Measurements from ENCODE around the gene KCNJ12.

The KCNJ12 gene

DNA sequence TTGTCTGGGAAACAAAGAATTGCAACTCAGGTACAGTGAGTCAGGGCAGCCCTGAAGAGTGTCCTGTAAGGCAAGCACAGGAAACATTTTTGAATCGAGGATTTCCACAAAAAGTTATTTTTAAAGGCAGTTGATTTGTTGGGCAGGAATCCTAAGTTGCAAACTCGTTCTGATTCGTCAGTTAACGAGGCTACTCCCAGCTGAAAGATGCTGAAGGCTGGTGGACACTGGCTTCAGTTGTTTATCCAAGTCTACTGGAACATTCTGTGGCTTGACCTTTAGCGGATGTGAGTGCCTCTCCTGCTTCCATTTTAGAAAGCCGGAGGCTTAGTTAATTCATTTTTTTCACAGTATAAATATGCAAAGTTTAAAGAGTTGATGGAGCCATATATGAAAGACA lies 84.2 kb downstream of the KCNJ12 start:
- no peak for TF ChIP-seq CREB1 (IDR thresholded peaks at IDR 0.05; ENCODE audit: low read depth)

GRCh38 chr17:21462237-21462636 lies 86.1 kb downstream of the KCNJ12 start:
- no peak for TF ChIP-seq NFIC (IDR thresholded peaks at IDR 0.05)
- no peak for TF ChIP-seq EGR1 (IDR thresholded peaks at IDR 0.05)

- TF ChIP-seq YY1 (IDR thresholded peaks at IDR 0.05; ENCODE audit: low read depth), result no peak
- no peak for TF ChIP-seq EP300 (IDR thresholded peaks at IDR 0.05; ENCODE audit: borderline replicate concordance)
- TF ChIP-seq CEBPB (IDR thresholded peaks at IDR 0.05), result no peak
- no peak for TF ChIP-seq NFIC (IDR thresholded peaks at IDR 0.05)
- TF ChIP-seq CREB1 (IDR thresholded peaks at IDR 0.05; ENCODE audit: low read depth), result no peak
Observed at GRCh38 chr17:21463204-21463661, 87.1 kb downstream of the KCNJ12 start.

DNA sequence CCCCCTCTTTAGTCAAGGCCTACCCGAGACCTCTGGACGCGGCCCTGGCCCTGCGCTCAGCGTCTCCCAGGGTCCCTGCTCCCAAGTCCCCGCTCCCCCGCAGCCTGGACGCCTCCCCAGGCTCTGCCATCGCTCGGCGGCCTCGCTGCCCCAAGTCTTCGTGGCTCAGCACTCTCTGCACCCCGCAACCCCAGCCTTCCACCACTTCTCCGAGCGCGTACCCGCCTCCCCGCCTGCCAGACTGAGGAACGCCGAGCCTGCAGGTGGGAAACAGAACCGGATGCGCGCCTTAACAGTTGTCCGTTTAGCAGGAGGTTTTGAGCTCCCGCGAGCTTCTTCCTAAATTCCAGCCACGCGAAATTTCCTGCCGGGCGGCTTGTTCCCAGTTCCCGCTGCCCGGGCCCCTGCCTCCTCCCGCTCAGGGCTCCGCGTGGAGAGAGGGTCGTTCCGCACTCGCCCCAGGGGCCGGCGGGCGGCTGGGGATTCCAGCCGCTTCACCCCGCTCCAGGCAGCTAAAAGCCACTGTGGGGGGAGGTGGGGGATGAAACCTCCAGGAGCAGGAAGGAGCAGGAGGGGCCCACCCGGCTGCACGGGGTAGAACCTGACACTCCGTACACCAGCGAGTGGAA lies 87.7 kb downstream of the KCNJ12 start:
- TF ChIP-seq TEAD4 (IDR thresholded peaks at IDR 0.05) (no peak), NFIC (IDR thresholded peaks at IDR 0.05) (no peak), TAF1 (IDR thresholded peaks at IDR 0.05; ENCODE audit: low read depth) (no peak), FOXM1 (IDR thresholded peaks at IDR 0.05; ENCODE audit: borderline replicate concordance, low read depth) (no peak), TCF12 (IDR thresholded peaks at IDR 0.05; ENCODE audit: low read depth) (no peak), EGR1 (IDR thresholded peaks at IDR 0.05) (no peak), CEBPB (IDR thresholded peaks at IDR 0.05) (no peak), RAD21 (IDR thresholded peaks at IDR 0.05; ENCODE audit: low read depth) (no peak), EP300 (IDR thresholded peaks at IDR 0.05; ENCODE audit: borderline replicate concordance) (no peak), ZBTB7A (IDR thresholded peaks at IDR 0.05; ENCODE audit: low read depth) (no peak), CREB1 (IDR thresholded peaks at IDR 0.05; ENCODE audit: low read depth) (no peak), YY1 (IDR thresholded peaks at IDR 0.05; ENCODE audit: low read depth) (no peak)
- TF ChIP-seq, protein P1, sequence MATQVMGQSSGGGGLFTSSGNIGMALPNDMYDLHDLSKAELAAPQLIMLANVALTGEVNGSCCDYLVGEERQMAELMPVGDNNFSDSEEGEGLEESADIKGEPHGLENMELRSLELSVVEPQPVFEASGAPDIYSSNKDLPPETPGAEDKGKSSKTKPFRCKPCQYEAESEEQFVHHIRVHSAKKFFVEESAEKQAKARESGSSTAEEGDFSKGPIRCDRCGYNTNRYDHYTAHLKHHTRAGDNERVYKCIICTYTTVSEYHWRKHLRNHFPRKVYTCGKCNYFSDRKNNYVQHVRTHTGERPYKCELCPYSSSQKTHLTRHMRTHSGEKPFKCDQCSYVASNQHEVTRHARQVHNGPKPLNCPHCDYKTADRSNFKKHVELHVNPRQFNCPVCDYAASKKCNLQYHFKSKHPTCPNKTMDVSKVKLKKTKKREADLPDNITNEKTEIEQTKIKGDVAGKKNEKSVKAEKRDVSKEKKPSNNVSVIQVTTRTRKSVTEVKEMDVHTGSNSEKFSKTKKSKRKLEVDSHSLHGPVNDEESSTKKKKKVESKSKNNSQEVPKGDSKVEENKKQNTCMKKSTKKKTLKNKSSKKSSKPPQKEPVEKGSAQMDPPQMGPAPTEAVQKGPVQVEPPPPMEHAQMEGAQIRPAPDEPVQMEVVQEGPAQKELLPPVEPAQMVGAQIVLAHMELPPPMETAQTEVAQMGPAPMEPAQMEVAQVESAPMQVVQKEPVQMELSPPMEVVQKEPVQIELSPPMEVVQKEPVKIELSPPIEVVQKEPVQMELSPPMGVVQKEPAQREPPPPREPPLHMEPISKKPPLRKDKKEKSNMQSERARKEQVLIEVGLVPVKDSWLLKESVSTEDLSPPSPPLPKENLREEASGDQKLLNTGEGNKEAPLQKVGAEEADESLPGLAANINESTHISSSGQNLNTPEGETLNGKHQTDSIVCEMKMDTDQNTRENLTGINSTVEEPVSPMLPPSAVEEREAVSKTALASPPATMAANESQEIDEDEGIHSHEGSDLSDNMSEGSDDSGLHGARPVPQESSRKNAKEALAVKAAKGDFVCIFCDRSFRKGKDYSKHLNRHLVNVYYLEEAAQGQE (IDR thresholded peaks at IDR 0.05; ENCODE audit: low read depth), result no peak
- TF ChIP-seq, protein P2, sequence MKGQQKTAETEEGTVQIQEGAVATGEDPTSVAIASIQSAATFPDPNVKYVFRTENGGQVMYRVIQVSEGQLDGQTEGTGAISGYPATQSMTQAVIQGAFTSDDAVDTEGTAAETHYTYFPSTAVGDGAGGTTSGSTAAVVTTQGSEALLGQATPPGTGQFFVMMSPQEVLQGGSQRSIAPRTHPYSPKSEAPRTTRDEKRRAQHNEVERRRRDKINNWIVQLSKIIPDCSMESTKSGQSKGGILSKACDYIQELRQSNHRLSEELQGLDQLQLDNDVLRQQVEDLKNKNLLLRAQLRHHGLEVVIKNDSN (IDR thresholded peaks at IDR 0.05), result no peak
- TF ChIP-seq, protein P3, sequence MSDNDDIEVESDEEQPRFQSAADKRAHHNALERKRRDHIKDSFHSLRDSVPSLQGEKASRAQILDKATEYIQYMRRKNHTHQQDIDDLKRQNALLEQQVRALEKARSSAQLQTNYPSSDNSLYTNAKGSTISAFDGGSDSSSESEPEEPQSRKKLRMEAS (IDR thresholded peaks at IDR 0.05), result no peak

- TF ChIP-seq EP300 (IDR thresholded peaks at IDR 0.05; ENCODE audit: borderline replicate concordance) (no peak), TCF12 (IDR thresholded peaks at IDR 0.05; ENCODE audit: low read depth) (no peak), CREB1 (IDR thresholded peaks at IDR 0.05; ENCODE audit: low read depth) (no peak), TEAD4 (IDR thresholded peaks at IDR 0.05) (no peak), FOXM1 (IDR thresholded peaks at IDR 0.05; ENCODE audit: borderline replicate concordance, low read depth) (no peak), CEBPB (IDR thresholded peaks at IDR 0.05) (no peak), EGR1 (IDR thresholded peaks at IDR 0.05) (no peak), TAF1 (IDR thresholded peaks at IDR 0.05; ENCODE audit: low read depth) (no peak), YY1 (IDR thresholded peaks at IDR 0.05; ENCODE audit: low read depth) (no peak), RAD21 (IDR thresholded peaks at IDR 0.05; ENCODE audit: low read depth) (no peak), NFIC (IDR thresholded peaks at IDR 0.05) (no peak), ZBTB7A (IDR thresholded peaks at IDR 0.05; ENCODE audit: low read depth) (no peak)
- TF ChIP-seq, protein P2 (IDR thresholded peaks at IDR 0.05), result no peak
- TF ChIP-seq, protein P3 (IDR thresholded peaks at IDR 0.05), result no peak
- TF ChIP-seq, protein P1 (IDR thresholded peaks at IDR 0.05; ENCODE audit: low read depth), result no peak
Observed at GRCh38 chr17:21464611-21465021, 88.5 kb downstream of the KCNJ12 start.

GRCh38 chr17:21466550-21466949 lies 90.4 kb downstream of the KCNJ12 start:
- TF ChIP-seq TAF1 (IDR thresholded peaks at IDR 0.05; ENCODE audit: low read depth), result no peak
- TF ChIP-seq, protein P2 (IDR thresholded peaks at IDR 0.05), result no peak
- TF ChIP-seq, protein P3 (IDR thresholded peaks at IDR 0.05), result no peak

Data from Ishikawa (cell line).